Stimulated activated CD8-positive, alpha-beta memory T cell treated with anti-CD3 and anti-CD28 coated beads, Interleukin-12 subunit alpha, Interleukin-12 subunit beta, amount 100 ng/mL, for 24 hours (primary cell): Measurements from ENCODE around the gene PTPRT.

ENCODE experiments used
- DNase-seq: peaks from one replicate; pipeline ENCODE4 v3.0.0-alpha.2; 2020; ENCODE audit errors: extremely low read depth

The PTPRT gene

GRCh38 chr20:42474646-42475045 is 715.1 kb downstream of the PTPRT start:
- no peak for DNase-seq

GRCh38 chr20:42472198-42472597 is 717.5 kb downstream of the PTPRT start:
- no peak for DNase-seq

GRCh38 chr20:42461965-42462593 is 727.6 kb downstream of the PTPRT start:
- no peak for DNase-seq

GRCh38 chr20:42461291-42461690 is 728.4 kb downstream of the PTPRT start:
- DNase-seq, result no peak

- no peak for DNase-seq
Measured at GRCh38 chr20:42447270-42447669, 742.4 kb downstream of the PTPRT start.

GRCh38 chr20:42444799-42445198 is 744.9 kb downstream of the PTPRT start:
- DNase-seq, result no peak

- no peak for DNase-seq
Measured at GRCh38 chr20:42443200-42443599, 746.5 kb downstream of the PTPRT start.

- no peak for DNase-seq
Measured at GRCh38 chr20:42442716-42443115, 747.0 kb downstream of the PTPRT start.

- no peak for DNase-seq
Measured at GRCh38 chr20:42441864-42442331, 747.8 kb downstream of the PTPRT start.

- DNase-seq, result no peak
Measured at GRCh38 chr20:42441196-42441863, 748.4 kb downstream of the PTPRT start.

GRCh38 chr20:42435230-42435629 is 754.5 kb downstream of the PTPRT start:
- no peak for DNase-seq

- no peak for DNase-seq
Measured at GRCh38 chr20:42432496-42433334, 757.0 kb downstream of the PTPRT start.

- DNase-seq, result no peak
Measured at GRCh38 chr20:42430598-42430997, 759.1 kb downstream of the PTPRT start.

- DNase-seq, result no peak
Measured at GRCh38 chr20:42429761-42430458, 759.8 kb downstream of the PTPRT start.

GRCh38 chr20:42419814-42420532 is 769.7 kb downstream of the PTPRT start:
- no peak for DNase-seq

- DNase-seq, result no peak
Measured at GRCh38 chr20:42406826-42407225, 782.9 kb downstream of the PTPRT start.

- DNase-seq, result no peak
Measured at GRCh38 chr20:42402455-42402854, 787.3 kb downstream of the PTPRT start.

- no peak for DNase-seq
Measured at GRCh38 chr20:42401613-42402012, 788.1 kb downstream of the PTPRT start.

GRCh38 chr20:42399802-42400201 is 789.9 kb downstream of the PTPRT start:
- DNase-seq, result no peak

- no peak for DNase-seq
Measured at GRCh38 chr20:42392442-42392841, 797.3 kb downstream of the PTPRT start.

- DNase-seq, result no peak
Measured at GRCh38 chr20:42391807-42392206, 797.9 kb downstream of the PTPRT start.
